Cardiac fibroblast (primary cell): ENCODE results near the gene TGM4.
"Not testable (repeated sequence)": the region's sequence is repeated elsewhere in the genome, so short reads cannot be mapped to it uniquely, and the experiment has no call there.

Experiments used
- DNase-seq, 2 donors: peaks; one replicate each; pipeline versions ENCODE4 v3.0.0 to v3.0.0-alpha.2; 2010; ENCODE audit warnings: low read depth in 2 of 2
- H3K4me3 ChIP-seq, 2 donors: replicated peaks in 1 of 2; 1 replicate in 1 of 2; 2 replicates in 1 of 2; pipeline ENCODE4 v1.5.1; 2011; ENCODE audit warnings: low read depth in 2 of 2, low read length in 2 of 2, mild to moderate bottlenecking in 2 of 2, moderate library complexity in 1 of 2
- TF ChIP-seq, protein P1 (sequence below): IDR thresholded peaks from one replicate; pipeline ENCODE4 v1.5.1; 2011; ENCODE audit warnings: low read depth, mild to moderate bottlenecking, low read length, inconsistent platforms

TGM4 gene

GRCh38 chr3:44948239-44948638 lies 73.8 kb downstream of the TGM4 start:
- TF ChIP-seq, protein P1, sequence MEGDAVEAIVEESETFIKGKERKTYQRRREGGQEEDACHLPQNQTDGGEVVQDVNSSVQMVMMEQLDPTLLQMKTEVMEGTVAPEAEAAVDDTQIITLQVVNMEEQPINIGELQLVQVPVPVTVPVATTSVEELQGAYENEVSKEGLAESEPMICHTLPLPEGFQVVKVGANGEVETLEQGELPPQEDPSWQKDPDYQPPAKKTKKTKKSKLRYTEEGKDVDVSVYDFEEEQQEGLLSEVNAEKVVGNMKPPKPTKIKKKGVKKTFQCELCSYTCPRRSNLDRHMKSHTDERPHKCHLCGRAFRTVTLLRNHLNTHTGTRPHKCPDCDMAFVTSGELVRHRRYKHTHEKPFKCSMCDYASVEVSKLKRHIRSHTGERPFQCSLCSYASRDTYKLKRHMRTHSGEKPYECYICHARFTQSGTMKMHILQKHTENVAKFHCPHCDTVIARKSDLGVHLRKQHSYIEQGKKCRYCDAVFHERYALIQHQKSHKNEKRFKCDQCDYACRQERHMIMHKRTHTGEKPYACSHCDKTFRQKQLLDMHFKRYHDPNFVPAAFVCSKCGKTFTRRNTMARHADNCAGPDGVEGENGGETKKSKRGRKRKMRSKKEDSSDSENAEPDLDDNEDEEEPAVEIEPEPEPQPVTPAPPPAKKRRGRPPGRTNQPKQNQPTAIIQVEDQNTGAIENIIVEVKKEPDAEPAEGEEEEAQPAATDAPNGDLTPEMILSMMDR, result no peak
- H3K4me3 ChIP-seq, result no peak overlapping the region
- DNase-seq, result no peak

GRCh38 chr3:44949770-44950169 lies 75.4 kb downstream of the TGM4 start:
- not testable (repeated sequence) for H3K4me3 ChIP-seq

DNA sequence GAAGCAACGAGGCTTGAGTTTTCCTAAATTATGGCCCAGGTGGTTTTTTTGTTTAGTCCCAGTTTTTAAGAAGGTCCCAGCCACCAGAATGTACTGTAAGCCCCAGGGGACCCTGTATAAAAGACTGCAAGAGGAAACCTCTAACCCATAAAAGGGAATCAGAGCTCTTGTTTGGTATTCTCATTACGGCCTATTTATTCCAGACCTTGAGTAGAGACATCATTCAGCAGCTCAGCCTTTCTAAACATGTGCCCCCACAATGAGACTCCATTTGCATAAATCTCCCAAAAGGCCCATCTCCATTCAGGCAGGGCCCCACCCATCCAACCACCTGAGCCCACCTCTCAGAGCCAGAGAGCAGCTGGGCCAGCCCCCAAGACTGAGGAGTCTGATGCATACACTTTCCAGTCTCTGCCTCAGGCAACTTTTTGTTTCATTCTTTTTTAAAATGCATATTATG lies 75.9 kb downstream of the TGM4 start:
- H3K4me3 ChIP-seq, result no peak overlapping the region
- TF ChIP-seq, protein P1, result no peak
- no peak for DNase-seq

More at GRCh38 chr3:44949770-44950169, 75.4 kb downstream of the TGM4 start:
- DNase-seq, result not testable (repeated sequence)

DNA sequence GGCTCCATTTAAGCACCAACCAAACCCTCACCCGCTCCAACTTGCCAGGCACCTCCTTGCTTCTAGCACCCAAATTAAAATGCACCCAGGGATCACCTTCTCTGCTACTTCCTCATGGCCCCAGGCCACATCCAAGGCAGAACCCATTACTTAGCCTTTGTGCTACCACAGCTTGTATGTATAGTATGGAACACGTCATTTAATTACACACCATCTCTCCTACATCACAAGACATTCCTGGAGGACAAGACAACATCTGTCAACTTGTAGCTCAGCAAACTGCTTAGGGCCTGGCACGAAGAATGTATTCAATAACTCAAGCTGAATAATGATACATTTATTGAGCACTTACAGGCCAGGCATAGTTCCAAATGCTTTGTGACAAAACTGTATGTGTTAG lies 78.3 kb downstream of the TGM4 start:
- TF ChIP-seq, protein P1, result no peak
- no peak for DNase-seq
- H3K4me3 ChIP-seq, result no peak overlapping the region

DNA sequence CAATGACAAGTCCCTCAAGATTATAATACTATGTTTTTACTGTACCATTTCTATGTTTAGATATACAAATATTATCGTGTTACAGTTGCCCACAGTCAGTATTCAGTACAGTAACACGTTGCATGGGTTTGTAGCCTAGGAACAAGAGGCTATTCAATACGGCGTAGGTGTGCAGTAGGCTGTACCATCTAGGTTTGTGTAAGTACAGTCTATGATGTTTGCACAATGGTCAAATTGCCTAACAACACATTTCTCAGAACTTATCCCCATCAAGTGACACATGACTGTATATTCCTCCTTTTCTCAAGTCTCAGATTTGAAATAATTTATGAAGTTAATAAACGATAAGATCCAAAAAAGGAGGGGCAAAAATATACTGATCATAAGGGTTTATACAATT lies 79.9 kb downstream of the TGM4 start:
- no peak overlapping the region for H3K4me3 ChIP-seq
- DNase-seq, result no peak
- TF ChIP-seq, protein P1, result no peak

DNA sequence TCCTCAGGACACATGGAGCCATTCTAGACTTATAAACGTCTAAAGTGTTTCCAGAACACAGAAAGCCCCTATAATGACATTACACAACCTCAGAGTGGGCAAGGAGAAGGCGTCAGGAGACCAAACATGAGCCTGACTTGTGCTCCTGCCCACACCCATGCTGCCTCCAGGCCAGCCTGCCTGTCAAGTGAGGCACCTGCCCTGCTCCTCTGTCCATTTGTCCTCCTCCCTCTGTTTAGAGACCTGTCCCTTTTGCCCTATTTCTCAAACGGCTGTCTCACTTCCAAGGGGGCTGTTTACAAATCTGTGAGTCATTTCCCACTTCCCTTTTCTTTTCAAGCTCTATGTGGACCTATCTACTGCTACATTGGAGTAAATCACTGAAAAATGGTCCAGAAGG lies 80.6 kb downstream of the TGM4 start:
- TF ChIP-seq, protein P1, result no peak
- peak; percentile 49 to 59 for DNase-seq

DNA sequence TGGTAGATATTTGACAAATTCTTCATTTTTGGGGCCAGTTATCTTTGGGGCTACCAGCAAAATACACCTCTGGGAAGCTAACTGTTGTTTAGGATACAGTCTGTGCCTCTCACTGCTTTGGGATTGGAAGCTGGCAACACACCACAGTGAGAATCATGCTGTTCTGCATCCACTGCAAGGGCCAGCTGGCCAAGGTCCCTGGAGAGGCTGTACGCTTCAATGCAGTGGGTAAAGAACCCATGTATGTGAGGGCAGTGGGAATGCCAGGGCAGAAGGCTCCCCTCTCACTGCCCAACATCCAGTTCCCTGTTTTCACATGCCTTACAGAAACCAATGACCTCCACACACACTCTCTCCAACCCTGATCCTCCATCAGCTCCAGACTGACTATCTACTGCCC lies 81.5 kb downstream of the TGM4 start:
- DNase-seq, result no peak
- TF ChIP-seq, protein P1, result no peak
- no peak overlapping the region for H3K4me3 ChIP-seq

More for the DNA sequence above, 80.6 kb downstream of the TGM4 start:
- H3K4me3 ChIP-seq, result no peak overlapping the region
